ENCODE data around the gene ZGPAT. TPM values are rescaled to one million over a fixed set of nuclear protein-coding genes. Genes with fewer than 3 reads are reported as not detected.

The ZGPAT gene
- total RNA-seq, 1 experiment from 2014 or later, result 69.3 TPM

DNA sequence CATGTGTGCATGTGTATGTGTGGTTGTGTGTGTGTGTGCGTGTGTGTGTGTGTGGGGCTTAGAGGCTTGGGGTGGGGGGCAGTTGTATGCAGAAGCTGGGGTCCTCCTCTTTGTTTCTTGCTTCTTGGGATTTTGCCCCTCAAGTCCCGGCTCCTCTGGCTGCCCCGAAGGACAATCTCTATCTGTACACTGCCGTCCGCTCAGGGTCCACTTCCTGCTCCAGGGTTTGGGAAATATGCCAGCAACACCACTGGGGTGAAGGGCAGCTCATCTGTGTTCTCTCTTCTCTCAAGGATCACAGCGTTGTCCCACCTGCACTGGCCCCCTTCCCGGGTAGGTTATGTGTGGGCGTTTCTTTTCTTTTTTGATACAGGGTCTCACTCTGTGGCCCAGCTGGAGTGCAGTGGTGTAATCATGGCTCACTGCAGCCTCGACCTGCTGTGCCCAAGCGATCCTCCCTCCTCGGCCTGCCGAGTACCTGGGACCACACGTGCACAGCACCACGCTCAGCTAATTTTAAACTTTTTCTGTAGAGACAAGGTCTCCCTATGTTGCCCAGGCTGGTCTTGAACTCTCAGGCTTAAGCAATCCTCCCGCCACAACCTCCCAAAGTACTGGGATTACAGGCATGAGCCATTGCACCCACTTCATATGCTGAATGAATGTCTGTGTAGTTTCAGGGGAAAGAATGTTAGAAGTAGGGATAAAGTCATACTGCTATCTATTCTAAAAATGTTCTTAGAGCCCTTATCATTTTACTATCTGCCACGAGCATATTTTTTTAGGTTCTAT, 57.4 kb downstream of the ZGPAT start:
- ChIA-PET POLR2A (interaction anchor here (0.6 kb wide), 1 partner anchor 219 kb away, joined by 3 read pairs; no protein-coding TSS in a partner anchor), CTCF (interaction anchor here (0.7 kb wide), 1 partner anchor 323 kb away, joined by 3 read pairs; no protein-coding TSS in a partner anchor)
- Histone ChIP-seq H3K27me3 (replicated peaks; ENCODE audit: control insufficient read depth, insufficient read depth, low read length) (no peaks in the 10 kb centered on the region), H3K4me1 (no peaks in the 10 kb centered on the region), H3K9me3 (no peaks in the 10 kb centered on the region), H3K36me3 (ENCODE audit: control insufficient read depth, insufficient read depth, low read length) (no peaks in the 10 kb centered on the region), H3K4me3 (ENCODE audit: low read depth, low read length) (no peak overlapping the region)
- H3K27me3 Mint-ChIP-seq (ENCODE audit: insufficient read depth, unreplicated experiment), result no peaks in the 10 kb centered on the region
- H3K27ac Mint-ChIP-seq (ENCODE audit: unreplicated experiment), result no peak overlapping the region
- H3K4me1 Mint-ChIP-seq (ENCODE audit: low read depth, unreplicated experiment), result no peaks in the 10 kb centered on the region
- H3K36me3 Mint-ChIP-seq (ENCODE audit: insufficient read depth, unreplicated experiment), result no peaks in the 10 kb centered on the region
- intact Hi-C loops (cut with micrococcal nuclease; ENCODE audit: unreplicated experiment), result no loop called here
- DNase-seq, result no peak
- no TSS peak for BruUV-seq (replicated peaks)
- TF ChIP-seq, protein P1, sequence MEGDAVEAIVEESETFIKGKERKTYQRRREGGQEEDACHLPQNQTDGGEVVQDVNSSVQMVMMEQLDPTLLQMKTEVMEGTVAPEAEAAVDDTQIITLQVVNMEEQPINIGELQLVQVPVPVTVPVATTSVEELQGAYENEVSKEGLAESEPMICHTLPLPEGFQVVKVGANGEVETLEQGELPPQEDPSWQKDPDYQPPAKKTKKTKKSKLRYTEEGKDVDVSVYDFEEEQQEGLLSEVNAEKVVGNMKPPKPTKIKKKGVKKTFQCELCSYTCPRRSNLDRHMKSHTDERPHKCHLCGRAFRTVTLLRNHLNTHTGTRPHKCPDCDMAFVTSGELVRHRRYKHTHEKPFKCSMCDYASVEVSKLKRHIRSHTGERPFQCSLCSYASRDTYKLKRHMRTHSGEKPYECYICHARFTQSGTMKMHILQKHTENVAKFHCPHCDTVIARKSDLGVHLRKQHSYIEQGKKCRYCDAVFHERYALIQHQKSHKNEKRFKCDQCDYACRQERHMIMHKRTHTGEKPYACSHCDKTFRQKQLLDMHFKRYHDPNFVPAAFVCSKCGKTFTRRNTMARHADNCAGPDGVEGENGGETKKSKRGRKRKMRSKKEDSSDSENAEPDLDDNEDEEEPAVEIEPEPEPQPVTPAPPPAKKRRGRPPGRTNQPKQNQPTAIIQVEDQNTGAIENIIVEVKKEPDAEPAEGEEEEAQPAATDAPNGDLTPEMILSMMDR (IDR thresholded peaks at IDR 0.05; ENCODE audit: insufficient read depth in 1 of 2, low read depth in 1 of 2, low read length in 1 of 2, severe bottlenecking in 1 of 2, unreplicated experiment in 1 of 2), result no peak
- H3K9me3 Mint-ChIP-seq (ENCODE audit: unreplicated experiment), result no peaks in the 10 kb centered on the region
- no peak overlapping the region for H3K4me3 Mint-ChIP-seq (ENCODE audit: unreplicated experiment)

DNA sequence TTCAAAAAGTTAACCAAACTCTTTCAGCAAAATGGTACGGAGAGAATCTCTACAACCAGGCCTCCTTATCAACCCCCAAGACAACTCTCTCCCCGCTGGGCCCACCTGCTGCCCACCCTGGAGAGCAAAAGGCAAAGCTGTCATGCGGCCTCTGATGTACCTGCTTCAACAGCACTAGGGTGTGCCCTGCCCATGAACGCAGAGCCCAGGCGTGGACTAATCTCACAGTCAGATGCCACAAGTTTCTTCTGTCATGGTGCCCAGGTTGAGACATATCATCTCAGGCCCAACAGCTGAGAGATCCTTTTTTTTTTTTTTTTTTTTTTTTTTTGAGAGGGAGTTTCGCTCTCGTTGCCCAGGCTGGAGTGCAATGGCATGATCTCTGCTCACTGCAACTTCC, 58.1 kb downstream of the ZGPAT start:
- Mint-ChIP-seq H3K27me3 (ENCODE audit: insufficient read depth, unreplicated experiment) (no peaks in the 10 kb centered on the region), H3K36me3 (ENCODE audit: insufficient read depth, unreplicated experiment) (no peaks in the 10 kb centered on the region), H3K9me3 (ENCODE audit: unreplicated experiment) (no peaks in the 10 kb centered on the region), H3K4me1 (ENCODE audit: low read depth, unreplicated experiment) (no peaks in the 10 kb centered on the region), H3K4me3 (ENCODE audit: unreplicated experiment) (no peak overlapping the region), H3K27ac (ENCODE audit: unreplicated experiment) (no peak overlapping the region)
- ChIA-PET CTCF (interaction anchor here (0.7 kb wide), 1 partner anchor 433 kb away, joined by 4 read pairs; no protein-coding TSS in a partner anchor), POLR2A (no interaction called here)
- no peaks in the 10 kb centered on the region for H3K36me3 ChIP-seq (ENCODE audit: control insufficient read depth, insufficient read depth, low read length)
- BruUV-seq (replicated peaks), result no TSS peak
- intact Hi-C loops (cut with micrococcal nuclease; ENCODE audit: unreplicated experiment), result no loop called here
- TF ChIP-seq, protein P1 (IDR thresholded peaks at IDR 0.05; ENCODE audit: insufficient read depth in 1 of 2, low read depth in 1 of 2, low read length in 1 of 2, severe bottlenecking in 1 of 2, unreplicated experiment in 1 of 2), result no peak
- H3K4me1 ChIP-seq, result no peaks in the 10 kb centered on the region
- no peak overlapping the region for H3K4me3 ChIP-seq (ENCODE audit: low read depth, low read length)
- no peaks in the 10 kb centered on the region for H3K27me3 ChIP-seq (replicated peaks; ENCODE audit: control insufficient read depth, insufficient read depth, low read length)
- no peak for DNase-seq
- no peaks in the 10 kb centered on the region for H3K9me3 ChIP-seq

DNA sequence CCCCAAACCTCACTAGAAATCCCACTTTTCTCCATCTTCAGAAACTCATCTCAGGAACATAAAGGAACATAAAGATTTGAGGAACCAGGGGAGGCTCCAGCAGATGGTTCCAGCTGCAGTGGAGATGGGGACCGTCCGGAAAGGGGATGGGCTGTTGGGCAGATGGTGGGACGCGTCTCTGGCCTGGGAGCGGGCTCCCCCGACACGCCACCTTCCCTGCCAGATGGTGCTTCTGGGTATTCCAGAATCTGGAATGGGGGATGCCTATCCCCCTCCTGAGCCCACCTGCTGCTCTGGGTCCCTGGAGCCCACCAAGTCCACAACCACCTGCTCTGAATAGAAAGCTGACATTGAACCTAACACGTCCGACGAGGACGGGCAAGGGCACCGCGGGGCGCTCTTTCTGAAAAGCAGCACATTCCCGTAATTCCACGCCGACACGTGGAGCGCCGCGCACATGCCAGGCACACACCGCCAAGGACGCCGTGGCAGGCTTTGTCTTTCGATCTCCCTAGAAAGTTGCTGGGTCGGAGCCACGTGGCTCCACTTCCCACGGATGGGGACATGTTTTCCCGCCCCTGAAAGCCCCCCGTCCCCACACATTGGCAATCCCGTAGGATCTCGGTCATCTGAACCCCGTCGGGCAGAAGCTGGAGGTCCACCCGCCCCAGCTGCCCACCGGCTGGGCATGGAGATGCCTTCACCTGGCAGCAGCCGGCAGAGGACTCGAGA, 59.0 kb downstream of the ZGPAT start:
- H3K9me3 Mint-ChIP-seq (ENCODE audit: unreplicated experiment), result no peaks in the 10 kb centered on the region
- H3K27me3 Mint-ChIP-seq (ENCODE audit: insufficient read depth, unreplicated experiment), result no peaks in the 10 kb centered on the region
- no peak overlapping the region for H3K27ac Mint-ChIP-seq (ENCODE audit: unreplicated experiment)
- no peaks in the 10 kb centered on the region for H3K27me3 ChIP-seq (replicated peaks; ENCODE audit: control insufficient read depth, insufficient read depth, low read length)
- H3K9me3 ChIP-seq, result no peaks in the 10 kb centered on the region
- intact Hi-C loops (cut with micrococcal nuclease; ENCODE audit: unreplicated experiment), result no loop called here
- POLR2A ChIA-PET, result no interaction called here
- no peaks in the 10 kb centered on the region for H3K4me1 Mint-ChIP-seq (ENCODE audit: low read depth, unreplicated experiment)
- BruUV-seq (replicated peaks), result no TSS peak
- DNase-seq, result no peak
- no peak overlapping the region for H3K4me3 ChIP-seq (ENCODE audit: low read depth, low read length)
- H3K4me3 Mint-ChIP-seq (ENCODE audit: unreplicated experiment), result no peak overlapping the region
- no peaks in the 10 kb centered on the region for H3K36me3 Mint-ChIP-seq (ENCODE audit: insufficient read depth, unreplicated experiment)
- CTCF ChIA-PET, result interaction anchor here (0.6 to 1.3 kb wide), 2 partner anchors 19 to 272 kb away, joined by 3 to 4 read pairs; no protein-coding TSS in a partner anchor
- TF ChIP-seq, protein P1 (IDR thresholded peaks at IDR 0.05; ENCODE audit: insufficient read depth in 1 of 2, low read depth in 1 of 2, low read length in 1 of 2, severe bottlenecking in 1 of 2, unreplicated experiment in 1 of 2), result no peak
- no peaks in the 10 kb centered on the region for H3K4me1 ChIP-seq
- no peaks in the 10 kb centered on the region for H3K36me3 ChIP-seq (ENCODE audit: control insufficient read depth, insufficient read depth, low read length)

Data from Caco-2 (cell line).